Activated B cell treated with CpG ODN at 0.5 μM for 24 hours (primary cell): Measurements from ENCODE around the gene RBM3. TPM values are rescaled to one million over a fixed set of nuclear protein-coding genes. Genes with fewer than 3 reads are reported as not detected.

Experiments used
- ATAC-seq: fragments of 200-7000 bp; cut with Tn5 transposase; one replicate; pipeline ENCODE4 v1.10.0; 2021; ENCODE audit warnings: low read depth, mild to moderate bottlenecking, moderate library complexity
- CTCF ChIA-PET: fragments of 350-600 bp; sonication (Branson Sonifier 250); formaldehyde crosslinking; loops from one replicate; lab custom pipeline; 2021; ENCODE audit warnings: antibody characterized with exemption; lab: Charles Lee
- POLR2A ChIA-PET: fragments of 350-600 bp; sonication (Branson Sonifier 250); formaldehyde crosslinking; loops from one replicate; lab custom pipeline; 2021; ENCODE audit warnings: antibody characterized with exemption; lab: Charles Lee
- DNase-seq: peaks from one replicate; pipeline ENCODE4 v3.0.0; 2022
- H3K27ac Mint-ChIP-seq: one replicate; pipeline ENCODE4 v1.8.0; 2020; ENCODE audit warnings: mixed read lengths
- H3K27me3 Mint-ChIP-seq: one replicate; pipeline ENCODE4 v1.8.0; 2021; ENCODE audit warnings: mixed read lengths
- H3K36me3 Mint-ChIP-seq: one replicate; pipeline ENCODE4 v1.8.0; 2021; ENCODE audit warnings: low read depth, mixed read lengths
- H3K4me1 Mint-ChIP-seq: one replicate; pipeline ENCODE4 v1.8.0; 2021; ENCODE audit warnings: mixed read lengths
- H3K4me3 Mint-ChIP-seq: one replicate; pipeline ENCODE4 v1.8.0; 2020; ENCODE audit warnings: mild to moderate bottlenecking, mixed read lengths
- H3K9me3 Mint-ChIP-seq: one replicate; pipeline ENCODE4 v1.8.0; 2020; ENCODE audit warnings: mixed read lengths
- intact Hi-C: fragments of 100-400 bp; cut with micrococcal nuclease; formaldehyde crosslinking; loops from one replicate; pipeline ENCODE4 v1.15.1; 2024
- total RNA-seq: library from RNA; stranded (reverse); gene quantifications from 2 replicates; pipeline ENCODE4 v1.2.3, GENCODE V29; 2022
- TF ChIP-seq, protein P1 (sequence below): fragments of 200-600 bp; IDR thresholded peaks from one replicate; pipeline ENCODE4 v1.8.0; 2022; ENCODE audit warnings: antibody characterized with exemption, mild to moderate bottlenecking

Gene RBM3
- total RNA-seq, 1 donor from 2014 or later: 381 TPM

DNA sequence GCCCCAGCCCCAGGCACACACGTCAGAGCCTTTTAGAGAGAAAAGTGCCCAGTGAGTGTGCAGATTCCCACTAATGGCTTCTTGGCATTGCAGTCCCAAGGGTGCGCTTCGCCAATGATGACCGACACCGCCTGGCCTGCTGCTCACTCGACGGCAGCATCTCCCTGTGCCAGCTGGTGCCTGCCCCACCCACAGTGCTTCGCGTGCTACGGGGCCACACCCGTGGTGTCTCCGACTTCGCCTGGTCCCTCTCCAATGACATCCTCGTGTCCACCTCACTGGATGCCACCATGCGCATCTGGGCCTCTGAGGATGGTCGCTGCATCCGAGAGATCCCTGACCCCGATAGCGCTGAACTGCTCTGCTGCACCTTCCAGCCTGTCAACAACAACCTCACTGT is 25.9 kb downstream of the RBM3 start:
- Mint-ChIP-seq H3K36me3 (peaks cover 46% of the 10 kb centered on the region), H3K9me3 (no peaks in the 10 kb centered on the region), H3K27ac (no peak overlapping the region), H3K4me3 (no peak overlapping the region), H3K27me3 (no peaks in the 10 kb centered on the region), H3K4me1 (peaks cover 7% of the 10 kb centered on the region)
- intact Hi-C loops: no loop called here
- DNase-seq (no peak), ATAC-seq (no peak)
- CTCF ChIA-PET: no interaction called here
- TF ChIP-seq, protein P1, sequence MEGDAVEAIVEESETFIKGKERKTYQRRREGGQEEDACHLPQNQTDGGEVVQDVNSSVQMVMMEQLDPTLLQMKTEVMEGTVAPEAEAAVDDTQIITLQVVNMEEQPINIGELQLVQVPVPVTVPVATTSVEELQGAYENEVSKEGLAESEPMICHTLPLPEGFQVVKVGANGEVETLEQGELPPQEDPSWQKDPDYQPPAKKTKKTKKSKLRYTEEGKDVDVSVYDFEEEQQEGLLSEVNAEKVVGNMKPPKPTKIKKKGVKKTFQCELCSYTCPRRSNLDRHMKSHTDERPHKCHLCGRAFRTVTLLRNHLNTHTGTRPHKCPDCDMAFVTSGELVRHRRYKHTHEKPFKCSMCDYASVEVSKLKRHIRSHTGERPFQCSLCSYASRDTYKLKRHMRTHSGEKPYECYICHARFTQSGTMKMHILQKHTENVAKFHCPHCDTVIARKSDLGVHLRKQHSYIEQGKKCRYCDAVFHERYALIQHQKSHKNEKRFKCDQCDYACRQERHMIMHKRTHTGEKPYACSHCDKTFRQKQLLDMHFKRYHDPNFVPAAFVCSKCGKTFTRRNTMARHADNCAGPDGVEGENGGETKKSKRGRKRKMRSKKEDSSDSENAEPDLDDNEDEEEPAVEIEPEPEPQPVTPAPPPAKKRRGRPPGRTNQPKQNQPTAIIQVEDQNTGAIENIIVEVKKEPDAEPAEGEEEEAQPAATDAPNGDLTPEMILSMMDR: no peak
- POLR2A ChIA-PET: interaction anchor here (1.6 kb wide), 1 partner anchor 26 kb away, joined by 6 read pairs; the partner anchor contains the start of gene RBM3

DNA sequence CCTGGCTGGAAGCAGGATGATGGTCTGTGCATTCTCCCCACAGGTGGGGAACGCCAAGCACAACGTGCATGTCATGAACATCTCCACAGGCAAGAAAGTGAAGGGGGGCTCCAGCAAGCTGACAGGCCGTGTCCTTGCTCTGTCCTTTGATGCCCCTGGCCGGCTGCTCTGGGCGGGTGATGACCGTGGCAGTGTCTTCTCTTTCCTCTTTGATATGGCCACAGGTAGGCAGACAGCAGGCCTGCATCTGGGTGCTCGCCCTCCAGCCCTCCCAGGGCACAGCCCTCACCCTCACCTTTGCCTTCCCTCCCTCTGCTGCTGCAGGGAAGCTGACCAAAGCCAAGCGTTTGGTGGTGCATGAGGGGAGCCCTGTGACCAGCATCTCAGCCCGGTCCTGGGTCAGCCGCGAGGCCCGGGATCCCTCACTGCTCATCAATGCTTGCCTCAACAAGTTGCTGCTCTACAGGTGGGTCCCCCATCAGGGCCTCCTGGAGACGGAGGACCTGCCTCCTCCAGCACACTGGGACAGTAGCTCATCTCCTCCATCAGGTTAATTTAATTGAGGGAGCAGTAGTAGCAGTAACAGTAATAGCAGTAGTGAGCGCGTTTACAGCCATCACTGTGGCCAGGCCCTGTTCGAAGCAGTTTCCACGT is 27.6 kb downstream of the RBM3 start:
- no peak for ATAC-seq

DNA sequence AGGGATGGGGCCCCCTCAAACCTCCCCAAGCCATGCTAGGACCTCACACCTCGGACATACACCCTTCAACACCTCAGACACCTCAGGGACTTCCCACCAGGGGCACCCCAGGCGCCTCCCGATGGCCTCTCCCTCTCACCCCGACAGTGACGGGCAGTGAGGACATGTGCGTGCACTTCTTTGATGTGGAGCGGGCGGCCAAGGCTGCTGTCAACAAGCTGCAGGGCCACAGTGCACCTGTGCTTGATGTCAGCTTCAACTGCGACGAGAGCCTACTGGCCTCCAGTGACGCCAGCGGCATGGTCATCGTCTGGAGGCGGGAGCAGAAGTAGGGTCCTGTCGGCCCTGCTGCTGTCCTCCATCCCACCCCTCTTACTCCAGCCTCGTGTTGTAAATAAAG is 30.4 kb downstream of the RBM3 start:
- Mint-ChIP-seq H3K27ac (no peak overlapping the region), H3K36me3 (peaks cover 34% of the 10 kb centered on the region), H3K4me3 (no peak overlapping the region), H3K9me3 (no peaks in the 10 kb centered on the region), H3K4me1 (no peaks in the 10 kb centered on the region), H3K27me3 (no peaks in the 10 kb centered on the region)
- ChIA-PET POLR2A (no interaction called here), CTCF (no interaction called here)
- ATAC-seq (no peak), DNase-seq (no peak)
- intact Hi-C loops: no loop called here
- TF ChIP-seq, protein P1: no peak

More for the DNA sequence above, 27.6 kb downstream of the RBM3 start:
- H3K4me3 Mint-ChIP-seq: no peak overlapping the region
- H3K9me3 Mint-ChIP-seq: no peaks in the 10 kb centered on the region
- H3K36me3 Mint-ChIP-seq: peaks cover 47% of the 10 kb centered on the region
- no peaks in the 10 kb centered on the region for H3K27me3 Mint-ChIP-seq
- CTCF ChIA-PET: no interaction called here
- TF ChIP-seq, protein P1: no peak
- no peak for DNase-seq
- intact Hi-C loops: no loop called here
- POLR2A ChIA-PET: no interaction called here
- H3K4me1 Mint-ChIP-seq: peaks cover 7% of the 10 kb centered on the region
- no peak overlapping the region for H3K27ac Mint-ChIP-seq

DNA sequence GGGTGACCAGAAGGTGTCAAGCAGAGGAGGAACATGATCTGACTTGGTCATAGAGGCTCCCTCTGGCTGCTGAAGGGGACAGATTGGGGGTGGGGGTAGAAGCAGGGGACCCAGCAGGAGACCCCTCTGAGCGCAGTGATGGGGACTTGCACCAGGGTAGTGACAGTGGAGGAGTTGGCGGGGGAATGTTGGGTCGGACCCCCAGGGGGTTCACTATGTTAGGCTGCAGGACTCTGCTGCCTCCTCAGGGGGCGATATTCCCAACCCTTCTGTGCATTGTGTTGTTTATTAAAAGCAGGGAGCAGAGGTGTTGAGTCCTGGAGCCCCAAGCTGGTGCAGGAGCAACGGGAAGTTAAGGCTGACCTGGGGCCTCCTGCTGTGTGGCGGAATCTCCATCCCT is 31.8 kb downstream of the RBM3 start:
- ChIA-PET POLR2A (no interaction called here), CTCF (no interaction called here)
- DNase-seq (no peak), ATAC-seq (no peak)
- Mint-ChIP-seq H3K9me3 (no peaks in the 10 kb centered on the region), H3K27ac (no peak overlapping the region), H3K27me3 (no peaks in the 10 kb centered on the region), H3K36me3 (peaks cover 27% of the 10 kb centered on the region), H3K4me3 (no peak overlapping the region), H3K4me1 (no peaks in the 10 kb centered on the region)
- TF ChIP-seq, protein P1: no peak
- intact Hi-C loops: no loop called here

DNA sequence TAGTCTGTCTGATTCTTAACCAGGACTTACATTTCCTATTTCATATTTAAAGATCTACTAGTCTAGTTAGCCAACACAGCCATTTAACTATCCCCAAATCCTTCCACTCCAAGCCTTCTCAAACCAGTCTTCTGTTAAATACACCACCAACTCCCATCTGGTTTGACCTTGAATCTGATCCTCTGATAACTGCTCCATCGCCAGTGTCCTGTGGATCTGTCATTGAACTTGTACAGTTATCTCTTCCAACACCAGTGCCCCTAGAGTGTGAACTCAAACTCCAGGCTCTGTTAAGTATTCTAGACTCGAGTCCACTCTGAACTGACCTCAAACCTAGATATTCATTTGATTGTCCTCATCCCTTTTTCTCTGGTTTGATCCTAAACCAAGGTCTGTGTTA is 37.4 kb downstream of the RBM3 start:
- POLR2A ChIA-PET: no interaction called here

More for the DNA sequence above, 37.4 kb downstream of the RBM3 start:
- CTCF ChIA-PET: no interaction called here
- intact Hi-C loops: no loop called here
- no peaks in the 10 kb centered on the region for H3K36me3 Mint-ChIP-seq
- no peaks in the 10 kb centered on the region for H3K27me3 Mint-ChIP-seq
- H3K9me3 Mint-ChIP-seq: no peaks in the 10 kb centered on the region
- TF ChIP-seq, protein P1: no peak
- H3K4me1 Mint-ChIP-seq: no peaks in the 10 kb centered on the region
- DNase-seq (no peak), ATAC-seq (no peak)
- no peak overlapping the region for H3K4me3 Mint-ChIP-seq
- H3K27ac Mint-ChIP-seq: no peak overlapping the region
